GM21717 (cell line): ENCODE measurements around the gene STK24.
A peak's percentile ranks its signal among the peaks of the same experiment; 100 is the strongest.

ENCODE experiments used
- ATAC-seq: cut with Tn5 transposase; IDR thresholded peaks from one replicate; pipeline ENCODE4 v1.9.1; 2021; ENCODE audit warnings: mild to moderate bottlenecking, moderate library complexity; ENCODE audit not compliant: unreplicated experiment

Gene STK24

GRCh38 chr13:98459171-98459681 is 117.7 kb downstream of the STK24 start:
- no peak for ATAC-seq

- ATAC-seq, result no peak
Observed at GRCh38 chr13:98458431-98458830, 118.5 kb downstream of the STK24 start.

GRCh38 chr13:98457053-98457452 is 119.9 kb downstream of the STK24 start:
- ATAC-seq, result no peak

- no peak for ATAC-seq
Observed at GRCh38 chr13:98456413-98456845, 120.5 kb downstream of the STK24 start.

GRCh38 chr13:98454389-98454881 is 122.5 kb downstream of the STK24 start:
- no peak for ATAC-seq

GRCh38 chr13:98452851-98453843 is 123.8 kb downstream of the STK24 start:
- ATAC-seq, result no peak

GRCh38 chr13:98451676-98452470 is 125.0 kb downstream of the STK24 start:
- no peak for ATAC-seq

GRCh38 chr13:98450539-98451111 is 126.3 kb downstream of the STK24 start:
- no peak for ATAC-seq

GRCh38 chr13:98450026-98450425 is 126.9 kb downstream of the STK24 start:
- ATAC-seq, result no peak

- no peak for ATAC-seq
Observed at GRCh38 chr13:98449273-98449672, 127.6 kb downstream of the STK24 start.

GRCh38 chr13:98448642-98448928 is 128.3 kb downstream of the STK24 start:
- no peak for ATAC-seq

- no peak for ATAC-seq
Observed at GRCh38 chr13:98447881-98448641, 128.8 kb downstream of the STK24 start.

GRCh38 chr13:98447130-98447529 is 129.8 kb downstream of the STK24 start:
- no peak for ATAC-seq

GRCh38 chr13:98446234-98446621 is 130.7 kb downstream of the STK24 start:
- ATAC-seq, result no peak

GRCh38 chr13:98445340-98446233 is 131.3 kb downstream of the STK24 start:
- ATAC-seq, result peak; percentile 92

GRCh38 chr13:98444381-98444780 is 132.5 kb downstream of the STK24 start:
- ATAC-seq, result no peak

- no peak for ATAC-seq
Observed at GRCh38 chr13:98443800-98444325, 133.0 kb downstream of the STK24 start.

- ATAC-seq, result no peak
Observed at GRCh38 chr13:98443329-98443728, 133.6 kb downstream of the STK24 start.
